A549 (cell line): ENCODE data around the gene KIF24.
"Not testable (repeated sequence)": the region's sequence is repeated elsewhere in the genome, so short reads cannot be mapped to it uniquely, and the experiment has no call there.

Experiments
- CBX8 ChIP-seq: fragments of 200-600 bp; sonication (generic); IDR thresholded peaks from 2 replicates; pipeline ENCODE4 v1.6.1; 2016
- TF ChIP-seq, protein P1 (sequence below): fragments of >200 bp; sonication (Bioruptor Twin); formaldehyde crosslinking; IDR thresholded peaks from 3 replicates; pipeline ENCODE4 v1.5.1; 2016

DNA sequence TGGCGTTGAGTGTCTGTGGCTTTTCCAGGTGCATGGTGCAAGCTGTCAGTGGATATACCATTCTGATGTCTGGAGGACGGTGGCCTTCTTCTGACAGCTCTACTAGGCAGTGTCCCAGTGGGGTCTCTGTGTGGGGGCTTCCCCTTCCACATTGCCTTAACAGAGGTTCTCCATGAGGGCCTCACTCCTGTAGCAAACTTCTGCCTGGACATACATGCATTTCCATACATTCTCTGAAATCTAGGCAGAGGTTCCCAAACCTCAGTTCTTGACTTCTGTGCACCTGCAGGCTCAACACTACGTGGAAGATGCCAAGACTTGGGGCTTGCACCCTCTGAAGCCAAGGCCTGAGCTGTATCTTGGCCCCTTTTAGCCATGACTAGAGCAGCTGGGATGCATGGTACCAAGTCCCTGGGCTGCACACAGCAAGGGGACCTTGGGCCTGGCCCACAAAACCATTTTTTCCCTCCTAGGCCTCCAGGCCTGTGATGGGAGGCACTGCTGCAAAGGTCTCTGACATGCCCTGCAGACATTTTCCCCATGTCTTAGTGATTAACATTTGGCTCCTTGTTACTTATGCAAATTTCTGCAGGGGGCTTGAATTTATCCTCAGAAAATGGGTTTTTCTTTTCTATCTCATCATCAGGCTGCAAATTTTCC lies 38.8 kb upstream of the KIF24 start:
- TF ChIP-seq CBX8, result not testable (repeated sequence)
- TF ChIP-seq, protein P1, sequence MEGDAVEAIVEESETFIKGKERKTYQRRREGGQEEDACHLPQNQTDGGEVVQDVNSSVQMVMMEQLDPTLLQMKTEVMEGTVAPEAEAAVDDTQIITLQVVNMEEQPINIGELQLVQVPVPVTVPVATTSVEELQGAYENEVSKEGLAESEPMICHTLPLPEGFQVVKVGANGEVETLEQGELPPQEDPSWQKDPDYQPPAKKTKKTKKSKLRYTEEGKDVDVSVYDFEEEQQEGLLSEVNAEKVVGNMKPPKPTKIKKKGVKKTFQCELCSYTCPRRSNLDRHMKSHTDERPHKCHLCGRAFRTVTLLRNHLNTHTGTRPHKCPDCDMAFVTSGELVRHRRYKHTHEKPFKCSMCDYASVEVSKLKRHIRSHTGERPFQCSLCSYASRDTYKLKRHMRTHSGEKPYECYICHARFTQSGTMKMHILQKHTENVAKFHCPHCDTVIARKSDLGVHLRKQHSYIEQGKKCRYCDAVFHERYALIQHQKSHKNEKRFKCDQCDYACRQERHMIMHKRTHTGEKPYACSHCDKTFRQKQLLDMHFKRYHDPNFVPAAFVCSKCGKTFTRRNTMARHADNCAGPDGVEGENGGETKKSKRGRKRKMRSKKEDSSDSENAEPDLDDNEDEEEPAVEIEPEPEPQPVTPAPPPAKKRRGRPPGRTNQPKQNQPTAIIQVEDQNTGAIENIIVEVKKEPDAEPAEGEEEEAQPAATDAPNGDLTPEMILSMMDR, result not testable (repeated sequence)
